Activated CD8-positive, alpha-beta T cell treated with anti-CD3 and anti-CD28 coated beads for 36 hours (primary cell): ENCODE measurements around the gene PCOLCE2. TPM values are rescaled to one million over a fixed set of nuclear protein-coding genes. Genes with fewer than 3 reads are reported as not detected.
A peak's percentile ranks its signal among the peaks of the same experiment; 100 is the strongest.

Experiments
- ATAC-seq: fragments of 200-7000 bp; cut with Tn5 transposase; one replicate; pipeline ENCODE4 v1.10.0; 2021; ENCODE audit warnings: mild to moderate bottlenecking, moderate library complexity
- CTCF ChIA-PET: fragments of 350-600 bp; sonication (Branson Sonifier 250); formaldehyde crosslinking; loops from one replicate; lab custom pipeline; 2021; ENCODE audit warnings: antibody characterized with exemption; lab: Charles Lee
- POLR2A ChIA-PET: fragments of 350-600 bp; sonication (Branson Sonifier 250); formaldehyde crosslinking; loops from one replicate; lab custom pipeline; 2021; ENCODE audit warnings: antibody characterized with exemption; lab: Charles Lee
- DNase-seq: peaks from one replicate; pipeline ENCODE4 v3.0.0-alpha.2; 2020
- H3K27ac Mint-ChIP-seq: one replicate; pipeline ENCODE4 v1.8.0; 2021; ENCODE audit warnings: mild to moderate bottlenecking, mixed read lengths
- H3K27me3 Mint-ChIP-seq: one replicate; pipeline ENCODE4 v1.8.0; 2021; ENCODE audit warnings: mixed read lengths
- H3K36me3 Mint-ChIP-seq: one replicate; pipeline ENCODE4 v1.8.0; 2021; ENCODE audit warnings: low read depth, mixed read lengths
- H3K4me1 Mint-ChIP-seq: one replicate; pipeline ENCODE4 v1.8.0; 2021; ENCODE audit warnings: low read depth, mixed read lengths
- H3K4me3 Mint-ChIP-seq: one replicate; pipeline ENCODE4 v1.8.0; 2021; ENCODE audit warnings: mild to moderate bottlenecking, moderate library complexity, mixed read lengths
- H3K9me3 Mint-ChIP-seq: one replicate; pipeline ENCODE4 v1.8.0; 2021; ENCODE audit warnings: mixed read lengths
- intact Hi-C: fragments of 100-400 bp; cut with micrococcal nuclease; formaldehyde crosslinking; loops from one replicate; pipeline ENCODE4 v1.10.0; 2022
- total RNA-seq, 2 experiments: library from RNA; stranded (reverse); gene quantifications; one replicate each; pipeline ENCODE4 v1.2.3, GENCODE V29; 2021
- TF ChIP-seq, protein P1 (sequence below): fragments of 200-600 bp; IDR thresholded peaks from one replicate; pipeline ENCODE4 v1.8.0; 2022; ENCODE audit warnings: antibody characterized with exemption, mild to moderate bottlenecking

The PCOLCE2 gene
- total RNA-seq, 2 experiments from 2014 or later: 1.1 TPM

DNA sequence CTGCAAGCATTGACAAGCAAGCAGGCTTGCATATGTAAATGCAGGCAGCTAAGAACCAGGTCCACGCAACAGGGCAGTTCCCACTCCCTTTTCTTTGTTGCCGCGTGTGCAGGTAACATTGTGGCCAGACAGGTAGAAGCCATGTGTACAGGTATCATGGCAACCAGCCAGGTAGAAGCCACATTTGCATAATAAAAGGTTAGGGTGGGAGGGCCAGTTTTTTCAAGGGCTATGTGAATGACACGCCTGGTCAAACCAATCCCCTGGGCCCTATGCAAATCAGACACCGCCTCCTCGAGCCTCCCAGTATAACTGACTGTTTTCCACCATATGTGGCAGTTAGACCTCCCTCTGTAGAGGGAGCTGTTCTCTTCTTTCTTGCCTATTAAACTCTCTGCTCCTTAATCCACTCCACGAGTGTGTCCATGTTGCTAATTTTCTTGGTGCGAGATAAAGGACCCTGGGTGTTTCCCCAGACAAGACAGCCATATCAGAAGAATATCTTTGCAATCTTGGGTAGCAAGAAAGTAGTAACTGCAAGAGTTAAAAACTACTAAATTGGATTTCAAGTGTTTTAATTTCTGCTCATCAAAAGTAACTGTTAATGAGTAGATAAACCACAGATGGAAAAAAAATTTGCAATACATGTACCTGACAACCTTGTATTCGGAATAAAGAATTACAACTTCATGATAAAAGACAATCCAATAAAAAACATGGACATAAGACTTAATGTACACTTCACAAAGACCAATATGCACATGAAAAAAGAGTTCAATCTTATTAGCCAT, 21.8 kb downstream of the PCOLCE2 start:
- H3K9me3 Mint-ChIP-seq: no peaks in the 10 kb centered on the region
- intact Hi-C loops: no loop called here
- ChIA-PET CTCF (interaction anchor here (0.6 to 1.3 kb wide), 2 partner anchors 38 to 39 kb away, joined by 3 to 4 read pairs; no protein-coding TSS in a partner anchor), POLR2A (no interaction called here)
- peaks cover 7% of the 10 kb centered on the region for H3K27me3 Mint-ChIP-seq
- TF ChIP-seq, protein P1, sequence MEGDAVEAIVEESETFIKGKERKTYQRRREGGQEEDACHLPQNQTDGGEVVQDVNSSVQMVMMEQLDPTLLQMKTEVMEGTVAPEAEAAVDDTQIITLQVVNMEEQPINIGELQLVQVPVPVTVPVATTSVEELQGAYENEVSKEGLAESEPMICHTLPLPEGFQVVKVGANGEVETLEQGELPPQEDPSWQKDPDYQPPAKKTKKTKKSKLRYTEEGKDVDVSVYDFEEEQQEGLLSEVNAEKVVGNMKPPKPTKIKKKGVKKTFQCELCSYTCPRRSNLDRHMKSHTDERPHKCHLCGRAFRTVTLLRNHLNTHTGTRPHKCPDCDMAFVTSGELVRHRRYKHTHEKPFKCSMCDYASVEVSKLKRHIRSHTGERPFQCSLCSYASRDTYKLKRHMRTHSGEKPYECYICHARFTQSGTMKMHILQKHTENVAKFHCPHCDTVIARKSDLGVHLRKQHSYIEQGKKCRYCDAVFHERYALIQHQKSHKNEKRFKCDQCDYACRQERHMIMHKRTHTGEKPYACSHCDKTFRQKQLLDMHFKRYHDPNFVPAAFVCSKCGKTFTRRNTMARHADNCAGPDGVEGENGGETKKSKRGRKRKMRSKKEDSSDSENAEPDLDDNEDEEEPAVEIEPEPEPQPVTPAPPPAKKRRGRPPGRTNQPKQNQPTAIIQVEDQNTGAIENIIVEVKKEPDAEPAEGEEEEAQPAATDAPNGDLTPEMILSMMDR: no peak
- H3K4me3 Mint-ChIP-seq: no peak overlapping the region
- no peak for ATAC-seq
- H3K27ac Mint-ChIP-seq: no peak overlapping the region
- H3K4me1 Mint-ChIP-seq: peaks cover 8% of the 10 kb centered on the region
- H3K36me3 Mint-ChIP-seq: no peaks in the 10 kb centered on the region
- DNase-seq: no peak

GRCh38 chr3:142863930-142864920, 24.7 kb downstream of the PCOLCE2 start:
- ChIA-PET POLR2A (no interaction called here), CTCF (no interaction called here)
- no peak for ATAC-seq
- Mint-ChIP-seq H3K36me3 (no peaks in the 10 kb centered on the region), H3K4me1 (peaks cover 8% of the 10 kb centered on the region), H3K4me3 (no peak overlapping the region), H3K9me3 (no peaks in the 10 kb centered on the region), H3K27ac (no peak overlapping the region), H3K27me3 (peaks cover 19% of the 10 kb centered on the region)
- DNase-seq: no peak
- TF ChIP-seq, protein P1: no peak
- intact Hi-C loops: no loop called here

DNA sequence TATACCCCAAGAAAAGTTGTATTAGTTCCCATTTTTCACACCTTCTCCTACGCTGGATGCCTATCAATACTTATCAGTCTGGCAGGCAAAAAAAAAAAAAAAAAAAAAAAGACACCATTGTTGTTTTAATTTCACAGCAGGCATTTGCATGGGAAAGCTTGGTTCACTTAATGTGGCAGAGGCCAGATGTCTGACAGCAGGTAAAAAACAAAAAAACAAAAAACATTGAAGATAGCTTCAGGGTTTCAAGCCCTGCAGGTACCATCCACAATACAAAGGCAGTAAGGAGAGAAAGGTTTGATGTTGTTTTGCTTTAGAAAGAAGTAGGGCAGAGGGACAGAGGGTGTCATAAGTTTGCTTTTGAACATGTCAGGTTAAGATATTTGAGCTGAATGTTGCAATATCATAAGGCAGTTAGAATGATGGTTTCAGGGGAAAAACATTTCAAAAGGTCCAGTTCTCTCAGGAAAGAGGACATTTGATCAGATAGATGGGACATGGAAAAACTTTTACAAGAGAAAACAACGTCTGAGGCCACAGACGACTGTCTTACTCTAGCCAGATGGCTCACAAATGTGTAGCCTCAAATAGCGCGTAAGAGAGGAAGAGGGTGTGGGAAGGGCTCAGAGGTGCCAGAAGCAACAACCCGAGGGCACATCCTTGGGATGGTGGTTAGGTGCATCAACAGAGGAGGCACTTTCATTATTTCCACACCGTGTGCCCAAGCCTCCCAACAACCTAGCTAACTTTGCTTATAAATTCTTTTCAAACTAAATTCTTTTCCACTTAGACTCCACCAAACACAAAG, 25.7 kb downstream of the PCOLCE2 start:
- ChIA-PET CTCF (interaction anchor here (1.2 kb wide), 2 partner anchors 35 to 71 kb away, joined by 3 to 4 read pairs; no protein-coding TSS in a partner anchor), POLR2A (interaction anchor here (0.6 kb wide), 1 partner anchor 128 kb away, joined by 3 read pairs; no protein-coding TSS in a partner anchor)
- Mint-ChIP-seq H3K4me1 (peaks cover 8% of the 10 kb centered on the region), H3K4me3 (no peak overlapping the region), H3K27ac (no peak overlapping the region), H3K9me3 (no peaks in the 10 kb centered on the region), H3K36me3 (no peaks in the 10 kb centered on the region), H3K27me3 (peaks cover 16% of the 10 kb centered on the region)
- DNase-seq: peak; percentile 18
- TF ChIP-seq, protein P1: no peak
- intact Hi-C loops: no loop called here
- peak; percentile 64 for ATAC-seq

- Mint-ChIP-seq H3K27me3 (peaks cover 16% of the 10 kb centered on the region), H3K4me1 (peaks cover 8% of the 10 kb centered on the region), H3K36me3 (no peaks in the 10 kb centered on the region), H3K27ac (no peak overlapping the region), H3K9me3 (no peaks in the 10 kb centered on the region), H3K4me3 (no peak overlapping the region)
- CTCF ChIA-PET: interaction anchor here (1.2 to 3.3 kb wide), 2 partner anchors 33 to 70 kb away, joined by 3 to 12 read pairs; no protein-coding TSS in a partner anchor
- ATAC-seq: no peak
- POLR2A ChIA-PET: no interaction called here
- intact Hi-C loops: no loop called here
- TF ChIP-seq, protein P1: no peak
- no peak for DNase-seq
These were observed 27.0 kb downstream of the PCOLCE2 start for GRCh38 chr3:142861926-142862325.
